Measurements from ENCODE around the gene PRKCA.

GRCh38 chr17:66783656-66784381 lies 481.4 kb downstream of the PRKCA start:
- TF ChIP-seq POLR2A (IDR thresholded peaks at IDR 0.05; ENCODE audit: low read depth, low read length) (no peak), TAF1 (IDR thresholded peaks at IDR 0.05; ENCODE audit: borderline replicate concordance, low read depth, low read length) (no peak)
